Erythroblast (primary cell): ENCODE measurements around the gene CENPL.

Source experiments
- DNase-seq, 2 experiments: peaks; one replicate each; lab custom pipeline; 2025; lab: John Stamatoyannopoulos, UW
- GATA1 ChIP-seq: IDR thresholded peaks from 2 replicates; pipeline ENCODE4 v1.6.1; 2011; ENCODE audit warnings: low read depth, mild to moderate bottlenecking, control low read depth, low read length, moderate library complexity
- POLR2A ChIP-seq: IDR thresholded peaks from 2 replicates; pipeline ENCODE4 v1.6.1; 2011; ENCODE audit warnings: mild to moderate bottlenecking, low read length

CENPL gene

GRCh38 chr1:173758980-173759379 lies 65.7 kb downstream of the CENPL start:
- no peak for DNase-seq
- TF ChIP-seq POLR2A (no peak), GATA1 (no peak)

- TF ChIP-seq POLR2A = no peak
- no peak for TF ChIP-seq GATA1
- DNase-seq = no peak
Measured at GRCh38 chr1:173758110-173758509, 66.6 kb downstream of the CENPL start.

DNA sequence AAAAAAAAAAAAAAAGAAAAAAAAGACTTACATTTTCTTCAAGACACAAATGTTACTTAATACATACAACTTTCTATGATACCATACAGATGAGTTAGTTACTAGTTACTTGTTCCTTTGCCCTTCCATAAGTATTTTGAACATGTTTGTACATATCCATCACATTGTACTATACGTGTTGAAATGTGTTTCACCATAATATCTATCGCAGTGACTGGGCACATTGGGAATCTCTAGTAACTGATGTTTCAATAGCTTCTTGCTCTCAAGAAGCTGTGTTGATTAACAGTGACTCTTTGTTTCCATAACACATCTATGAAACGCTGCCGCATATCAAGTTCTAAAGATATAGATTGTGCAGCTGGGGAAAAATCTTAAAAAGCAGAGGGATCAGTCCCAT lies 67.0 kb downstream of the CENPL start:
- DNase-seq = no peak
- TF ChIP-seq POLR2A (no peak), GATA1 (no peak)

GRCh38 chr1:173753830-173754229 lies 70.9 kb downstream of the CENPL start:
- TF ChIP-seq GATA1 (no peak), POLR2A (no peak)
- DNase-seq = no peak
